ENCODE results near the gene RAB11FIP4.
A peak's percentile ranks its signal among the peaks of the same experiment; 100 is the strongest.

The RAB11FIP4 gene

DNA sequence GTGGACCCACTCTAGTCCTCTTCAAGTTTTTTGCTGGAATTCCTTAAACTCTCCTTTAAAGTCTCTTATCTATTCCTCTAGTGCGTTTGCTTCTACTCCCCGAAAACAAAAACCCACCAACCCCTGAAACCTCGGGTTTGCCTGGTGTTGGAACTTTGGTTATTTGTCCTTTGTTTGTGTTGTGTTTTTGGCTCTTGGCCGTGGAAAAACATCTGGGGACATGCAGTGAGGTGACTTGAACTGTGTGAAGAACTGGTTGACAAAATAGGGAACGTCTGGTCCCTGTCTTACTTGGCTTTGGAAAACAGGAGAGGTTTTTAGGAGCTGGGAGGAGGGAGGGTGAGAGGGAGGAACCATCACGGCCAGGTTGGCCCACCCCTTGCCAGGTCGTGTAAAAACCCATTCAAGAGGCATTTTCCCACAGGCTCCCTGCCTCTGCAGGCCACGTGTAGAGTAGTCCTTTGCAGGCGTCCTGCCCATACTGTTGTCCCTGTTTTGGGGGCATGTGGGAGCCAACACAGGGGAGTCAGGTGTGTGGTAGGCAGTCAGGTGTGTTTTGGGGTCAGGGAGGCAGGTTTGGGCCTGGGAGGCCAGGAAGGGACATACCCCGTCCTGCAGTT is 169.3 kb downstream of the RAB11FIP4 start:
- no peak for TF ChIP-seq CTCF (IDR thresholded peaks at IDR 0.05; ENCODE audit: low read depth, low read length, missing control alignments)
- peak overlapping the region; percentile 67 for H3K4me3 ChIP-seq (replicated peaks; ENCODE audit: low read depth, low read length)
- DNase-seq (ENCODE audit: extremely low read depth, low read depth), result no peak

- H3K4me3 ChIP-seq (replicated peaks; ENCODE audit: low read depth, low read length), result peak overlapping the region; percentile 67
- DNase-seq (ENCODE audit: extremely low read depth, low read depth), result no peak
- no peak for TF ChIP-seq CTCF (IDR thresholded peaks at IDR 0.05; ENCODE audit: low read depth, low read length, missing control alignments)
Measured at GRCh38 chr17:31561469-31562375, 170.2 kb downstream of the RAB11FIP4 start.

GRCh38 chr17:31562376-31562840 is 170.9 kb downstream of the RAB11FIP4 start:
- peak overlapping the region; percentile 67 for H3K4me3 ChIP-seq (replicated peaks; ENCODE audit: low read depth, low read length)
- no peak for TF ChIP-seq CTCF (IDR thresholded peaks at IDR 0.05; ENCODE audit: low read depth, low read length, missing control alignments)
- no peak for DNase-seq (ENCODE audit: extremely low read depth, low read depth)

GRCh38 chr17:31564291-31564690 is 172.8 kb downstream of the RAB11FIP4 start:
- peak overlapping the region; percentile 23 for H3K4me3 ChIP-seq (replicated peaks; ENCODE audit: low read depth, low read length)
- TF ChIP-seq CTCF (IDR thresholded peaks at IDR 0.05; ENCODE audit: low read depth, low read length, missing control alignments), result no peak
- DNase-seq (ENCODE audit: extremely low read depth, low read depth), result no peak

- TF ChIP-seq CTCF (IDR thresholded peaks at IDR 0.05; ENCODE audit: low read depth, low read length, missing control alignments), result no peak
Measured at GRCh38 chr17:31564883-31565301, 173.4 kb downstream of the RAB11FIP4 start.

GRCh38 chr17:31565652-31566051 is 174.2 kb downstream of the RAB11FIP4 start:
- TF ChIP-seq CTCF (IDR thresholded peaks at IDR 0.05; ENCODE audit: low read depth, low read length, missing control alignments), result no peak
- no peak overlapping the region for H3K4me3 ChIP-seq (replicated peaks; ENCODE audit: low read depth, low read length)
- DNase-seq (ENCODE audit: extremely low read depth, low read depth), result no peak

More at GRCh38 chr17:31564883-31565301, 173.4 kb downstream of the RAB11FIP4 start:
- no peak for DNase-seq (ENCODE audit: extremely low read depth, low read depth)
- H3K4me3 ChIP-seq (replicated peaks; ENCODE audit: low read depth, low read length), result peak overlapping the region; percentile 23; the same call in 1 of the 2 replicates

Data from HFF-Myc (cell line).